DMS153 treated with DMSO at 0.1 percent for 48 hours (cell line): ENCODE data around the gene TP53TG3F.
"Not testable (repeated sequence)": the region's sequence is repeated elsewhere in the genome, so short reads cannot be mapped to it uniquely, and the experiment has no call there.

Source experiments
- DNase-seq: peaks from one replicate; lab custom pipeline; 2025; ENCODE audit not compliant: unreplicated experiment; lab: John Stamatoyannopoulos, UW

TP53TG3F gene

GRCh38 chr16:33459312-33459711, at the start of gene TP53TG3F:
Gene TP53TG3F (plus strand): TSS chr16:33459612. CDS start chr16:33459680, 68 bp downstream.
- DNase-seq: not testable (repeated sequence)

GRCh38 chr16:33491611-33492010, 32.2 kb downstream of the TP53TG3F start:
- DNase-seq: not testable (repeated sequence)

- not testable (repeated sequence) for DNase-seq
Measured at GRCh38 chr16:33507231-33507630, 47.8 kb downstream of the TP53TG3F start.

- not testable (repeated sequence) for DNase-seq
Measured at GRCh38 chr16:33509070-33509469, 49.7 kb downstream of the TP53TG3F start.

- not testable (repeated sequence) for DNase-seq
Measured at GRCh38 chr16:33509906-33510305, 50.5 kb downstream of the TP53TG3F start.
